Amygdala (tissue), 56 donors: ENCODE data around the gene ERICH6B.
"Not testable (repeated sequence)": the region's sequence is repeated elsewhere in the genome, so short reads cannot be mapped to it uniquely, and the experiment has no call there.

ENCODE experiments used
- DNase-seq, 56 donors: peaks; one replicate each; lab custom pipeline; 2025; lab: John Stamatoyannopoulos, UW

Gene ERICH6B

GRCh38 chr13:45615501-45616101 lies at the start of gene ERICH6B:
Gene ERICH6B, minus strand, starts transcription at chr13:45615739. Its CDS starts 18,734 bp downstream, at chr13:45597005.
- DNase-seq = peak in 38 of 56 donors; percentile 1 to 54 (median 20)

- not testable (repeated sequence) for DNase-seq
Observed at GRCh38 chr13:45662903-45663302, 47.4 kb upstream of the ERICH6B start.

DNA sequence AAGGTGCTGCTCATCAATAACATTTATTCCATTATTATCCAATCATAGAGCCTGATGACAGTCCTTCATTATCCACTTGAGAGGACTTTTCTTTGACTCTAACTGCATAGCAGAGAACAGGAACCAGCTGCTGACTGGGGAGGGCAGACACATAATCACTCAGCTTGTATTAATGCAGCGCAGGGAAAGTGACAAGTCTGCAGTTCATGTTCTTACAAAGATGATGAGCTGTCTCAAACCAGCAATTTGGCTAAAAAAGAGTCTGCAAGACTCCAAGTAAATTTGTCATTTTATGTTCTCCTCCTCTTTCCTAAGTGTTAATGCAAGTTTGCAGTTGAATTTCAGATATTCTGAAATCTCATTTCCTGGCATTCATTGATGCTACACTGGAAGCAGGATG lies 46.6 kb upstream of the ERICH6B start:
- no peak for DNase-seq

DNA sequence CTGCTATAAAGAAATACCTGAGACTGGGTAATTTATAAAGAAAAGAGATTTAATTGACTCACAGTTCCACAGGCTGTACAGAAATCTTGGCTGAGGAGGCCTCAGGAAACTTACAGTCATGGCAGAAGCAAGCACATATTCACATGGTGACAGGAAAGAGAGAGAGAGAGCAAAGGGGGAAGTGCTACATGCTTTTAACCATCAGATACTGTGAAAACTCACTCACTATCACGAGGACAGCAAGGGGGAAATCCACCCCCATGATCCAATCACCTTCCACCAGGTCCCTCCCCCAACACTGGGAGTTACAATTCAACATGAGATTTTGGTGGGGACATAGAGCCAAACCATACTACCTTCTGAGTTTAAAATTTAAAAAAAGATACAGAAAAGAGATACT lies 44.9 kb upstream of the ERICH6B start:
- DNase-seq = not testable (repeated sequence)

- DNase-seq = no peak
Observed at GRCh38 chr13:45659536-45659935, 44.0 kb upstream of the ERICH6B start.

DNA sequence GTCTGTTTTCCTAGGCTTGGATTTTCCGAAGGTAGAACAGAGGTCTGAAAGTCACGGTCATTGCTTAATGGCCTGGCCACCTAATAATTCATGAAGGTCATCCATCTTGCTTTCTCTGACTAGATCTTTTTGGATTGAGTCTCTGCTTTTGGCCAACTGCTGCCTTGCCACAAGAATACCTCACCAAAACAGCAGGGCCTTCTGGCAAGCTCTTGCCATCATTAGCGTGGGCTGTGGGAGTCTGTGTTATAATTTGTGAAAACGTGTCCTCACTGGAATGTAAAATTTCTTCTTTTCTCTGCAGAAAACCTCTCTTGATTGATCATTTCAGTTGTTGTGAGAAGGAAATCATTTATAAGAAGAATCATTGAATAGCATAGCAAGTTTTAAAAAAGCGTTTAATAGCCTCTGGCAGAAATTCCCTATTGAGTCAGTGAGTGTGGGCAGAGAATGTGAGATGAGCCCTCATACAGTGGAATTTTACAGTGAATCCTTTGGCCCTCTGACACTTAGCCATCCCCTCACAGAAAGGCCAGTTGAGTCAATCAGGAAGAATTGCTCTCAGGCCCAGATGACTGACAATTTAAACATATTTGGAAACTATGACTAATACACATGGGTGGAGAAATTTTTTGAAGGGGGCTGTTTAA lies 43.2 kb upstream of the ERICH6B start:
- DNase-seq = peak in 5 of 56 donors; percentile 0 to 26 (median 5)

DNA sequence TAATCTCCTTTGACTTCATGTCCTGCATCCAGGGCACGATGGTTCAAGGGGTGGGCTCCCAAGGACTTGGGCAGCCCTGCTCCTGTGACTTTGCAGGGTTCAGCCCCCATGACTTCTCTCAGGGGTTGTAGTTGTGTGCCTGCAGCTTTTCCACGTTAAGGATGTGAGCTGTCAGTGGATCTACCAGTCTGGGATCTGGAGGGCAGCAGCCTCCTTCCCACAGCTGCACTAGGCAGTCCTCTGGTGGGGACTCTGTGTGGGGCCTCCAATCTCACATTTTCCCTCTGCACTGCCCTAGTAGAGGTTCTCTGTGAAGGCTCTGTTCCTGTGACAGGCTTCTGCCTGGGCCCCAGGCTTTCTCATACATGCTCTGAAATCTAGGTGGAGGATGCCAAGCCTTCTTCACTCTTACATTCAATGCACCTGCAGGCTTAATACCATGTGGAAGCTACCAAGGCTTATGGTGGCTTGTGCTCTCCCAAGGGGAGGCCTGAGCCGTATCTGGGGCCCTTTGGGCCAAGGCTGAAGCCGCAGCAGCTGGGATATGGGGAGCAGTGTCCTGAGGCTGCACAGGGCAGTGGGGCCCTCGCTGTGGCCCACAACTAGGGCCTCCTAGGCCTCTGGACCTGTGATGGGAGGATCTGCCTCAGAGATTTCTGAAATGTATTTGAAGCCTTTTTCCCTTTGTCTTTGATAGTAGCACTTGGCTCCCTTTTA lies 39.3 kb upstream of the ERICH6B start:
- DNase-seq = no peak

GRCh38 chr13:45645263-45645662 lies 29.7 kb upstream of the ERICH6B start:
- not testable (repeated sequence) for DNase-seq

DNA sequence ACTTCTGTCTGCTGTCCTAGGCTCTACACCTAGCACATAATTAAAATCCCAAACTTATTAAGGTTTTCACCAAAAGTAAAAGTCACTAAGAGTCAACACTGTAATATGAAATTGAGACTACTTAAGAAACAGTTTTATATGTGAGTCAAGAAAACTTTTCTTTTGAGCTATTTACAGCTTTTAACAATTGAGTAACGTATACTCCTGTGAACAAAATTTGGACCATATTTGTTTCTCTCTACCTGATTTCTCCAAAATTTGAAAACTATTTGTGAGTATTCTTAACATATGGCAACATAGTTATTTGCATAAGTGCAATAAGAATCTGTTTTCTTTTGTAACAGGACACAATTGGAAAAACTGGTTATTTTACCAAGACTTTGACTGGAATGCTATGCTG lies 26.6 kb upstream of the ERICH6B start:
- not testable (repeated sequence) for DNase-seq

DNA sequence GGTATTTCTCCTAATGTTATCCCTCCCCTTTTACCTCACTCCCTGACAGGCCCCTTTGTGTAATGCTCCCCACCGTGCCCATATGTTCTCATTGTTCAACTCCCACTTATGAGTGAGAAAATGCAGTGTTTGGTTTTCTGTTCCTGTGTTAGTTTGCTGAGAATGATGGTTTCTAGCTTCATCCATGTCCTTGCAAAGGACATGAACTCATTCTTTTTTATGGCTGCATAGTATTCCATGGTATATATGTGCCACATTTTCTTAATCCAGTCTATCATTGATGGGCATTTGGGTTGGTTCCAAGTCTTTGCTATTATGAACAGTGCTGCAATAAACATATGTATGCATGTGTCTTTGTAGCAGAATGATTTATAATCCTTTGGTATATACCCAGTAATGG lies 19.8 kb upstream of the ERICH6B start:
- DNase-seq = not testable (repeated sequence)

- DNase-seq = no peak
Observed at GRCh38 chr13:45630791-45631190, 15.3 kb upstream of the ERICH6B start.

DNA sequence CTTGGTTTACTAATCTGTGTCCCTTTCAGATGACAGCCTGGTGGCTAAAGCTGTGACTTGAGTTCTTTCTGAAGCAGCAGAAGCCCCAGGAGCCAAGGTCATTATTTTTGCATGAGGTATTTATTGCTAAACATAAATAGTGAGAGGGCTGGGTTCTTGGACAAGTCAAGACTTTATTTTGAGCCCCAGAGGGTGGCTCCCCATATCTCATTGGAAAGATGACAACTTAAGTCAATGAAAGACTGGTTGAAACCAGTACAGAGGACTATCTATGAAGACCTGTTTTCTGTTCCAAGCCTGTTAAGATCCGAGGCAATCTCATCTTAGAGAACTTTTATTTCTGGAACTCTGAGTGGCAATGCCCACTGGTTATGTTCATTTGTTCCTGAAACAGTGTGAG lies 14.4 kb upstream of the ERICH6B start:
- no peak for DNase-seq

- no peak for DNase-seq
Observed at GRCh38 chr13:45628094-45628493, 12.6 kb upstream of the ERICH6B start.

GRCh38 chr13:45627656-45628055 lies 12.1 kb upstream of the ERICH6B start:
- DNase-seq = no peak

- DNase-seq = no peak
Observed at GRCh38 chr13:45626731-45627374, 11.3 kb upstream of the ERICH6B start.

GRCh38 chr13:45623516-45624090 lies 8.1 kb upstream of the ERICH6B start:
- no peak for DNase-seq

- no peak for DNase-seq
Observed at GRCh38 chr13:45621950-45622349, 6.4 kb upstream of the ERICH6B start.

GRCh38 chr13:45607931-45608330 lies 7.6 kb downstream of the ERICH6B start:
- no peak for DNase-seq

GRCh38 chr13:45604892-45605291 lies 10.6 kb downstream of the ERICH6B start:
- no peak for DNase-seq

- no peak for DNase-seq
Observed at GRCh38 chr13:45603338-45603737, 12.2 kb downstream of the ERICH6B start.
